HEK293 (cell line): ENCODE results near the gene SAMM50.

Experiments
- CTCF ChIP-seq: fragments of 450-650 bp; formaldehyde crosslinking; IDR thresholded peaks from 2 replicates; pipeline ENCODE4 v1.5.1; 2016; ENCODE audit warnings: missing biosample characterization, missing genetic modification characterization
- HOXA7 ChIP-seq: sonication (generic); formaldehyde crosslinking; IDR thresholded peaks from 2 replicates; pipeline ENCODE4 v1.8.1; 2022; ENCODE audit warnings: missing genetic modification reagents, borderline replicate concordance
- INSM2 ChIP-seq: fragments of 450-650 bp; formaldehyde crosslinking; IDR thresholded peaks from 2 replicates; pipeline ENCODE4 v1.5.1; 2016; ENCODE audit warnings: missing biosample characterization, missing genetic modification characterization
- PATZ1 ChIP-seq: fragments of 450-650 bp; formaldehyde crosslinking; IDR thresholded peaks from 2 replicates; pipeline ENCODE4 v1.5.1; 2016; ENCODE audit warnings: missing biosample characterization, missing genetic modification characterization
- ZNF169 ChIP-seq: fragments of 450-650 bp; formaldehyde crosslinking; IDR thresholded peaks from 2 replicates; pipeline ENCODE4 v1.5.1; 2016; ENCODE audit warnings: missing biosample characterization, missing genetic modification characterization
- ZNF175 ChIP-seq: fragments of 450-650 bp; formaldehyde crosslinking; IDR thresholded peaks from 2 replicates; pipeline ENCODE4 v1.5.1; 2016; ENCODE audit warnings: missing biosample characterization, missing genetic modification characterization
- ZNF623 ChIP-seq: fragments of 450-650 bp; formaldehyde crosslinking; IDR thresholded peaks from 2 replicates; pipeline ENCODE4 v1.5.1; 2016; ENCODE audit warnings: missing biosample characterization, missing genetic modification characterization
- ZNF670 ChIP-seq: fragments of 450-650 bp; formaldehyde crosslinking; IDR thresholded peaks from 2 replicates; pipeline ENCODE4 v1.5.1; 2016; ENCODE audit warnings: missing biosample characterization, missing genetic modification characterization, low read depth
- ZNF747 ChIP-seq: fragments of 450-650 bp; formaldehyde crosslinking; IDR thresholded peaks from 2 replicates; pipeline ENCODE4 v1.5.1; 2016; ENCODE audit warnings: missing biosample characterization, missing genetic modification characterization
- ZNF76 ChIP-seq: fragments of 450-650 bp; formaldehyde crosslinking; IDR thresholded peaks from 2 replicates; pipeline ENCODE4; 2016; ENCODE audit warnings: low read depth, missing biosample characterization, missing genetic modification characterization, borderline replicate concordance
- ZNF768 ChIP-seq: fragments of 450-650 bp; formaldehyde crosslinking; IDR thresholded peaks from 2 replicates; pipeline ENCODE4 v1.5.1; 2018; ENCODE audit warnings: missing biosample characterization, mild to moderate bottlenecking, missing genetic modification characterization
- ZNF785 ChIP-seq: fragments of 450-650 bp; formaldehyde crosslinking; IDR thresholded peaks from 2 replicates; pipeline ENCODE4 v1.5.1; 2016; ENCODE audit warnings: missing biosample characterization, missing genetic modification characterization

- TF ChIP-seq CTCF (tag by site-specific recombination) (no peak), ZNF76 (tag by site-specific recombination) (no peak), PATZ1 (tag by site-specific recombination) (no peak), HOXA7 (no peak), ZNF623 (no peak), INSM2 (no peak), ZNF747 (no peak), ZNF169 (tag by site-specific recombination) (no peak), ZNF175 (no peak), ZNF785 (tag by site-specific recombination) (no peak), ZNF670 (tag by site-specific recombination) (no peak), ZNF768 (tag by site-specific recombination) (no peak)
Measured at GRCh38 chr22:43948836-43949406, 6.3 kb upstream of the SAMM50 start.
